GM13977 (cell line): Measurements from ENCODE around the gene GAS2L1.

Source experiments
- DNase-seq: peaks from one replicate; pipeline ENCODE4 v3.0.0; 2012; ENCODE audit warnings: low spot score
- in situ Hi-C: fragments of 300-500 bp; cut with MboI; formaldehyde crosslinking; loops from one replicate; pipeline ENCODE4 v1.12.0; 2022; ENCODE audit warnings: low sequenced_read_pairs, low pct_unique_long_range_greater_than_20kb, mixed read lengths, inconsistent platforms; ENCODE audit not compliant: unreplicated experiment
- TF ChIP-seq, protein P1 (sequence below): IDR thresholded peaks from 2 replicates; pipeline ENCODE4 v1.5.1; 2012; ENCODE audit warnings: mild to moderate bottlenecking, control low read depth; ENCODE audit not compliant: insufficient read depth; ENCODE audit errors: extremely low read depth, missing control alignments

The GAS2L1 gene

DNA sequence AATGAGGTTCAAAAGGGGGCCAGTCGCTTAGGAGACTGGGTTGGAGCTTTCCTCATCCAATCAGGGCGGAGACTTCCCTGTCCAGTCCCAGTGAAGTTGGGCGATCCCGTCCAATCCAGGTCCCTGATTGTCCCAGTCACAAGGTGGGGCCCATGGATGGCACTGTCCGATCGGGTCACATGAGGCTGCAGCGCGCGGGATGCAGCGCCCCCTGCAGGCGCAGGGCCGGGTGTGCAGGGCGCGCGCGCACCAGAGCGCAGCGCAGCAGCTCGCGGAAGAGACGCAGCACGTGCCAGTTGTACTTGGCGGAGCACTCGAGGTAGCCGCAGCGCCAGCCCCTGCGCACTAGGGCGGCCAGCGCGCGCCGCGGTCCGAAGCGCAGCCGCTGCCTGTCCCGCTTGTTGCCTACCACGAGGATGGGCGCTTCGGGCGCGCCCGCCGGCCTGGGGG lies 6.7 kb downstream of the GAS2L1 start:
- peak; percentile 79 for DNase-seq
- TF ChIP-seq, protein P1, sequence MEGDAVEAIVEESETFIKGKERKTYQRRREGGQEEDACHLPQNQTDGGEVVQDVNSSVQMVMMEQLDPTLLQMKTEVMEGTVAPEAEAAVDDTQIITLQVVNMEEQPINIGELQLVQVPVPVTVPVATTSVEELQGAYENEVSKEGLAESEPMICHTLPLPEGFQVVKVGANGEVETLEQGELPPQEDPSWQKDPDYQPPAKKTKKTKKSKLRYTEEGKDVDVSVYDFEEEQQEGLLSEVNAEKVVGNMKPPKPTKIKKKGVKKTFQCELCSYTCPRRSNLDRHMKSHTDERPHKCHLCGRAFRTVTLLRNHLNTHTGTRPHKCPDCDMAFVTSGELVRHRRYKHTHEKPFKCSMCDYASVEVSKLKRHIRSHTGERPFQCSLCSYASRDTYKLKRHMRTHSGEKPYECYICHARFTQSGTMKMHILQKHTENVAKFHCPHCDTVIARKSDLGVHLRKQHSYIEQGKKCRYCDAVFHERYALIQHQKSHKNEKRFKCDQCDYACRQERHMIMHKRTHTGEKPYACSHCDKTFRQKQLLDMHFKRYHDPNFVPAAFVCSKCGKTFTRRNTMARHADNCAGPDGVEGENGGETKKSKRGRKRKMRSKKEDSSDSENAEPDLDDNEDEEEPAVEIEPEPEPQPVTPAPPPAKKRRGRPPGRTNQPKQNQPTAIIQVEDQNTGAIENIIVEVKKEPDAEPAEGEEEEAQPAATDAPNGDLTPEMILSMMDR: peak; percentile 71
- in situ Hi-C loops: no loop called here

DNA sequence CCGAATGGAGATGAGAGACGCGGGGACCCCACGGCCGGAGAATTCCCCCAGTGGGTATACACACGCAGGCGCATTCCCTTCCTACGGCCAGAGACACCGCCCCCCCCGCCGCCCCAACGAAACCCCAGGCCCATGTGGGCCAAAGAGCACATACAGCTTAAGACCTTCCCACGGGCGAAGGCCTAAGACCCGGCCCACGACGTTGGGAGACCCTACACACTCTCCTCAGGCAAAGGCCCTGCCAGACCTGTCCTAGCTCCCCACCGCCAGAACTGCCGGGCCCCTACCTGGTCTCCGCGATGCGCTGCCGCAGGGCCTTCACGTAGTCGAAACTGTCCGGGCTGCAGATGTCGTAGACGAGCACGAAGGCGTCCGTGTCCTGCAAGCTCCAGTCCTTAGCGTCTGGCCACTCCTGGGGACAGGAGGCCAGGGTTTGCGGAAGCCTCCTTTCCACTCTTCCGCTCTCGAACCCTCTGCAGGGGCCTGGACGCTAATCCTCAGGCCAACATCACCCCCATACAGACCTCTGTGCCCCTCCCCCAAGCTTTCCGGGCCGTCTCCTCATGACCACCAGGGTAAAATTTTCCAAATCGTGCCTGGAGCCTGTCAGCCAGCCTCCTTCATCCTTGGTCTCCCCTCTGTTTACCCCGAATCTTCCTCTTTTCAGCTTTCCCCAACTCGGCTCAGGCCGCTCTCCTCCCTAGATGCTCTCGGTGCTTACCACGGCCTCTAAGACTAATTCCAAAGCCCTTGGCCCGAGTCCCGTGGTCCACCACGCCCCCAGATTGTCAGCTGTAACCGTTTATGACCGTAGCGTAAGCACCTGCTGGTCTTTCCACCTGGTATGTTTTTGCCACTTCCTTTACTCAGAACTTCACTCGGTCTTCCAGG lies 7.4 kb downstream of the GAS2L1 start:
- in situ Hi-C loops: no loop called here
- DNase-seq: no peak
- TF ChIP-seq, protein P1: no peak

DNA sequence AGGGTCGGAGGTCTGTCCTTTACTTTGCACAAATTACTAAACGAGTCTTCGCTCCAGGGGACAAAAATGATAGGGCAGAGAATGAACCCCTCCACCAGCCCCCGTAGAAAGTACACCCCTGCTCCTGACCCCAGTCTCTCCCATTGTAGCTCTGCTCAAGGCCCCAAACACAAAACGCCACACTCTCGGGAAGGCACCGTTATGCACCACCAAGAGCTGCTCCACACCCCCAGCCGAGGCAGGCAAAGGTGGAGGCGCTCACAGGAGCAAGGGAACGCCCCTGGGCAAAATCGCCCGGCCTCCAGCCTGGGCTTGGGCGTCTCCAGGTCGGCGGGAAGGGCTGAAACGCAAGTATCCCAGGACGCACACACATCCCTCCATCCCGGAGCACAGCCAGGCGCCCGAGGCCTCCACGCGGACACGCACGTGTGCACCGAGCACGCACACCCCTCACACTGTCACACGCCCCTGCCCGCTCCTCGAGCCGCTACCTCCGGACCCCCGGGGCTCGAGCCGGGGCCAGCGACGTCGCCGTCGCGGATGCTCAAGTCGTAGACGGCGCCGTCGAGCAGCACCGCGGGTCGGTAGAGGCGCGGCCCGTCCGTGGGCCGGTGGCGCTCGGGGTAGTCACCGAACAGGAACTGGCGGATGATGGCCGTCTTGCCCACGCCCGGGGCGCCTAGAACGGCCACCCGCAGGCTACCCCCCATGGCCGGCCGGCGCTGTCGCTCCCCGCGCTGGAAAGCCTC lies 8.3 kb downstream of the GAS2L1 start:
- in situ Hi-C loops: no loop called here
- DNase-seq: no peak
- TF ChIP-seq, protein P1: no peak

DNA sequence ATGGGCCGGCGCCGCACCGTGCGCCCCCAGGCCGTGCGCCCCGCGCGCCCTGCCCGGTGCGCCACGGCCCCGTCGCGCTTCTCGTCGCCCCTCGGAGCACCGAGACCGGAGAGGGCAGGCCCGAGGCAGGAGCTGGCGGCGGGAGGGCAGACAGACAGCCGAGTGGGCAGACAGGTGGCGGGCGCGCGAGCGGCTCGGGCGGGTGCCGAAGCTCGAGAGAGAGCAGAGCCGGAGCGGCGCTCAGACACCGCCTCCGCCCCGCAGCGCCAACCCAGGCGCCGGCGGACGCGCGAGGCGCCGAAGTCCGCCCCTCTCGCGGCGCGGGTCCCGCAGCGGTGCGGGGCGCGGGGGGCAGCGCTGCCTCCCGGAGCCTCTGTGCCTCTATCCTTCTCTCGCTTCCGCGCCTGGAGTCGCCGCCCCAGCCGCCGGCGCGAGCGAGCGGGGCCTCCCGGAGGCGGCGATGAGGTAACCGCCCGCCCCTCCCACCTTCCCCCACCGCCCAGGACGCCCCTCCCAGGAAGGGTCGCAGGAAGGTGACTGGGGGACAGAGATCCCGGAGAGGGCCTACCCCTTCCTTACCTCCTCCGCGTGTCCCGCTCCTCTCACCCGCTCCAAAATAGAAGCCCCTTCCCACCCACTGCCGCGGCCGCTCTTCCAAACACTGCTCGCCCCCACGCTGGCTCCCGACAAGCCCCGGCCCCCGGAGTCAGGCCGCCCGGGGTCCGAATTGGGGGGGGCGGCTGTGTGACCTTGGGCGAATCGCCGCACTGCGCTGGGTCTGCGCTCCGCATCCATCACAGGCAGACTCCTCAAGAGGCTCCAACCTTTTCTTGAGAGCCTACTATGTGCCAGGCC lies 9.1 kb downstream of the GAS2L1 start, which contains the start of gene RASL10A:
Gene RASL10A (minus strand): TSS at position 412 of the 855 bp plus-strand sequence. CDS start 451 bp downstream, outside the sequence.
- in situ Hi-C loops: no loop called here
- TF ChIP-seq, protein P1: no peak
- DNase-seq: peak; percentile 74

DNA sequence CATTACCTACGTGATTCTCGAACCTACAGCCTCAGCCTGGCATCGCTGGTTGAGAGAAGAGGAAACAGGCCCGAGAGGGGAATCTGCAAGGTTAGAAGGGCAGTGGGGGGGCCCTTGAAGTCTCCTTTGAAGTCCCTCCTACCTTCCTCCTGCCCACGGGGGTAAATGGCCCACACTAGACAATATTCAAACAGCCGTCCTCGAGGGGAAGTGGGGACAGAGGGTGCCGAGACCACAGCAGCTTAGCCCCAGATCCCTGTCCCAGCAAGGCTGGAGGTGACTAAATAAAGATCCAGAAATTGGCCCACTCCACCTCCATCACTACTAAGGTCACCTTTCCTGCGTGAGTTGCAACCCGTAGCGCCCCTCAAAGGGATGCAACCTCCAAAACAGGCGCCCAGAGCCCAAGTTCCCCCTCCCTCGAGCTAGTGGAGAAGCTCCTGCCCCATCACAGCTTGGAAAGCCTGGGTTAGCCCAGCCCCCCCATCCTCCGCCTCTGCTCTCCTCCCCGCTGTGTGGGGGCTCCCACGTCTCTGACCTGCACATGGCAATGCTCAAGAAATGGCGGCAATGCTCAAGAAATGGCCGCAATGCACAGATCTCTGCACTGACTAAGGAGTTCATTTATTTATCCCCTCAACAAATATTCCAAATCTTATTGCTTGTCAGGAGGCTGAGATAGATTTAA lies 9.8 kb downstream of the GAS2L1 start:
- DNase-seq: no peak
- in situ Hi-C loops: no loop called here
- TF ChIP-seq, protein P1: no peak
